Lower lobe of right lung (tissue), 2 donors: ENCODE results near the gene GALNS. TPM values are rescaled to one million over a fixed set of nuclear protein-coding genes. Genes with fewer than 3 reads are reported as not detected.

Experiments
- ATAC-seq, 2 donors: fragments of 200-7000 bp; cut with Tn5 transposase; one replicate each; pipeline ENCODE4 v1.9.1; 2020 to 2022; ENCODE audit warnings: mild to moderate bottlenecking in 2 of 2, moderate library complexity in 2 of 2
- DNase-seq: peaks from one replicate; pipeline ENCODE4 v3.0.0-alpha.2; 2020
- H3K27ac ChIP-seq: fragments of 200-600 bp; one replicate; pipeline ENCODE4 v1.8.0; 2022
- H3K27me3 ChIP-seq: fragments of 200-600 bp; one replicate; pipeline ENCODE4 v1.8.0; 2022; ENCODE audit warnings: low read depth
- H3K36me3 ChIP-seq: fragments of 200-600 bp; one replicate; pipeline ENCODE4 v1.8.0; 2022; ENCODE audit warnings: mild to moderate bottlenecking
- H3K4me1 ChIP-seq: fragments of 200-600 bp; one replicate; pipeline ENCODE4 v1.8.0; 2022
- H3K4me3 ChIP-seq: fragments of 200-600 bp; one replicate; pipeline ENCODE4 v1.8.0; 2022; ENCODE audit warnings: mild to moderate bottlenecking
- H3K9me3 ChIP-seq: fragments of 200-600 bp; one replicate; pipeline ENCODE4 v1.8.0; 2022
- CTCF ChIP-seq: fragments of 200-600 bp; IDR thresholded peaks from one replicate; pipeline ENCODE4 v1.8.0; 2022; ENCODE audit warnings: antibody characterized with exemption, mild to moderate bottlenecking
- intact Hi-C: fragments of 100-400 bp; cut with DNase I; formaldehyde crosslinking; loops from one replicate; pipeline ENCODE4 v1.11.0; 2022
- total RNA-seq: library from RNA; stranded (reverse); fragmentation: NEBNext Ultra II Directional; extraction: Animal tissue kit (Norgen Biotek cat#: 25700); gene quantifications from one replicate; pipeline ENCODE4 v1.2.1, GENCODE V29; 2021
- donor health status: DM: no; HTN: yes; CAD: no; lungs with severe emphysema.

Gene GALNS
- total RNA-seq, 1 donor from 2014 or later, result 48.5 TPM

GRCh38 chr16:88865742-88866141 lies 9.0 kb upstream of the GALNS start:
- H3K36me3 ChIP-seq, result peaks cover 22% of the 10 kb centered on the region
- intact Hi-C loops, result no loop called here

GRCh38 chr16:88865310-88865709 lies 8.6 kb upstream of the GALNS start:
- ATAC-seq, result no peak

More at GRCh38 chr16:88865742-88866141, 9.0 kb upstream of the GALNS start:
- Histone ChIP-seq H3K27ac (no peak overlapping the region), H3K4me3 (no peak overlapping the region), H3K4me1 (no peaks in the 10 kb centered on the region), H3K27me3 (peaks cover 27% of the 10 kb centered on the region), H3K9me3 (no peaks in the 10 kb centered on the region)
- ATAC-seq (no peak), DNase-seq (no peak)
- TF ChIP-seq CTCF, result no peak

GRCh38 chr16:88864521-88864920 lies 7.8 kb upstream of the GALNS start:
- intact Hi-C loops, result no loop called here
- no peak for DNase-seq
- no peak for TF ChIP-seq CTCF

More at GRCh38 chr16:88865310-88865709, 8.6 kb upstream of the GALNS start:
- Histone ChIP-seq H3K27ac (no peak overlapping the region), H3K27me3 (peaks cover 23% of the 10 kb centered on the region), H3K4me3 (no peak overlapping the region), H3K36me3 (peaks cover 26% of the 10 kb centered on the region), H3K9me3 (no peaks in the 10 kb centered on the region), H3K4me1 (no peaks in the 10 kb centered on the region)
- TF ChIP-seq CTCF, result no peak
- DNase-seq, result no peak
- intact Hi-C loops, result no loop called here

GRCh38 chr16:88864099-88864498 lies 7.4 kb upstream of the GALNS start:
- Histone ChIP-seq H3K9me3 (no peaks in the 10 kb centered on the region), H3K27me3 (peaks cover 12% of the 10 kb centered on the region), H3K27ac (no peak overlapping the region), H3K4me1 (peaks cover under 1% of the 10 kb centered on the region), H3K36me3 (peaks cover 38% of the 10 kb centered on the region), H3K4me3 (no peak overlapping the region)
- TF ChIP-seq CTCF, result no peak
- intact Hi-C loops, result no loop called here
- DNase-seq, result no peak
- ATAC-seq, result no peak

More at GRCh38 chr16:88864521-88864920, 7.8 kb upstream of the GALNS start:
- peaks cover 16% of the 10 kb centered on the region for H3K27me3 ChIP-seq
- no peak overlapping the region for H3K4me3 ChIP-seq
- H3K27ac ChIP-seq, result no peak overlapping the region
- no peaks in the 10 kb centered on the region for H3K4me1 ChIP-seq
- H3K9me3 ChIP-seq, result no peaks in the 10 kb centered on the region
- peaks cover 34% of the 10 kb centered on the region for H3K36me3 ChIP-seq
- ATAC-seq, result no peak

- peaks cover 7% of the 10 kb centered on the region for H3K4me1 ChIP-seq
- no peak for TF ChIP-seq CTCF
- H3K27ac ChIP-seq, result no peak overlapping the region
- no peaks in the 10 kb centered on the region for H3K9me3 ChIP-seq
- H3K27me3 ChIP-seq, result peaks cover 6% of the 10 kb centered on the region
- intact Hi-C loops, result no loop called here
- ATAC-seq (peak in 1 of 2 donors; percentile 3), DNase-seq (no peak)
- H3K36me3 ChIP-seq, result peaks cover 44% of the 10 kb centered on the region
- H3K4me3 ChIP-seq, result no peak overlapping the region
Observed at GRCh38 chr16:88863426-88863825, 6.7 kb upstream of the GALNS start.

- H3K36me3 ChIP-seq, result peaks cover 44% of the 10 kb centered on the region
- H3K4me1 ChIP-seq, result peaks cover 12% of the 10 kb centered on the region
- no peaks in the 10 kb centered on the region for H3K9me3 ChIP-seq
- no peak for DNase-seq
- H3K4me3 ChIP-seq, result no peak overlapping the region
- H3K27me3 ChIP-seq, result peaks cover 6% of the 10 kb centered on the region
- no peak for TF ChIP-seq CTCF
- intact Hi-C loops, result no loop called here
- no peak overlapping the region for H3K27ac ChIP-seq
- no peak for ATAC-seq
Observed at GRCh38 chr16:88862968-88863367, 6.2 kb upstream of the GALNS start.
